Endodermal cell (in vitro differentiated cells): ENCODE measurements around the gene SMAD3. TPM values are rescaled to one million over a fixed set of nuclear protein-coding genes. Genes with fewer than 3 reads are reported as not detected.
"Not testable (repeated sequence)": the region's sequence is repeated elsewhere in the genome, so short reads cannot be mapped to it uniquely, and the experiment has no call there.

Source experiments
- DNase-seq: peaks from one replicate; pipeline ENCODE4 v3.0.0-alpha.2; 2017
- H3K27ac ChIP-seq: 2 replicates; pipeline ENCODE4 v1.5.1; 2013; ENCODE audit warnings: mild to moderate bottlenecking, low read depth, low read length, moderate library complexity
- H3K27me3 ChIP-seq: 2 replicates; pipeline ENCODE4 v1.6.1; 2013; ENCODE audit warnings: mild to moderate bottlenecking, low read length, moderate library complexity; ENCODE audit not compliant: insufficient read depth, control insufficient read depth, poor library complexity, severe bottlenecking
- H3K36me3 ChIP-seq: 2 replicates; pipeline ENCODE4 v1.7.0; 2013; ENCODE audit warnings: mild to moderate bottlenecking, low read length, moderate library complexity; ENCODE audit not compliant: control insufficient read depth, insufficient read depth
- H3K4me1 ChIP-seq: one replicate; pipeline ENCODE4 v1.7.0; 2013; ENCODE audit warnings: low read length; ENCODE audit not compliant: control insufficient read depth, insufficient read depth
- H3K4me3 ChIP-seq: 2 replicates; pipeline ENCODE4 v1.5.1; 2013; ENCODE audit warnings: mild to moderate bottlenecking, low read length, moderate library complexity
- H3K9ac ChIP-seq: 2 replicates; pipeline ENCODE4 v1.6.1; 2013; ENCODE audit warnings: mild to moderate bottlenecking, low read length, moderate library complexity; ENCODE audit not compliant: poor library complexity, severe bottlenecking; ENCODE audit errors: extremely low read depth
- H3K9me3 ChIP-seq: 2 replicates; pipeline ENCODE4 v1.6.1; 2013; ENCODE audit warnings: mild to moderate bottlenecking, low read length, moderate library complexity; ENCODE audit not compliant: control insufficient read depth
- H3K27ac Mint-ChIP-seq: 2 replicates; pipeline ENCODE4 v1.8.0; 2020; ENCODE audit warnings: mixed read lengths
- H3K27me3 Mint-ChIP-seq: 2 replicates; pipeline ENCODE4 v1.8.0; 2021; ENCODE audit warnings: mild to moderate bottlenecking, mixed read lengths; ENCODE audit not compliant: insufficient read depth
- H3K36me3 Mint-ChIP-seq: 2 replicates; pipeline ENCODE4 v1.8.0; 2020; ENCODE audit warnings: low read depth, mixed read lengths
- H3K4me1 Mint-ChIP-seq: 2 replicates; pipeline ENCODE4 v1.8.0; 2020; ENCODE audit warnings: mixed read lengths
- H3K4me3 Mint-ChIP-seq: 2 replicates; pipeline ENCODE4 v1.8.0; 2020; ENCODE audit warnings: mild to moderate bottlenecking, moderate library complexity, mixed read lengths
- H3K9me3 Mint-ChIP-seq: 2 replicates; pipeline ENCODE4 v1.8.0; 2020; ENCODE audit warnings: mild to moderate bottlenecking, mixed read lengths
- CTCF ChIP-seq: fragments of 200-600 bp; sonication (generic); conservative IDR thresholded peaks from 2 replicates; pipeline ENCODE4 v1.5.0; 2021; ENCODE audit warnings: antibody characterized with exemption, mild to moderate bottlenecking
- WGBS, 2 experiments: methylation state at CpG; one replicate each; pipeline versions ENCODE4 v1.1.5 to v1.1.7; 2013; ENCODE audit warnings: missing lambda C conversion rate in 2 of 2, mixed read lengths in 1 of 2; ENCODE audit not compliant: insufficient coverage in 1 of 2, insufficient read length in 1 of 2; 5-methylcytosine and 5-hydroxymethylcytosine counted together
- total RNA-seq, 2 donors: library from RNA; stranded (reverse); fragmentation: NEBNext Ultra II Directional in 1 of 2; extraction: Animal tissue kit (Norgen Biotek cat#: 25700) in 1 of 2; gene quantifications; 2 replicates in 1 of 2; 3 replicates in 1 of 2; pipeline ENCODE4 v1.2.1, GENCODE V29; 2021

The SMAD3 gene
- total RNA-seq, 2 donors from 2014 or later: 7.8 to 9.6 TPM

GRCh38 chr15:67120839-67121643 is 55.6 kb downstream of the SMAD3 start:
- H3K4me1 Mint-ChIP-seq: peaks cover 30% of the 10 kb centered on the region
- H3K27ac ChIP-seq: peak overlapping the region; percentile 25
- H3K4me1 ChIP-seq: peaks cover 12% of the 10 kb centered on the region
- TF ChIP-seq CTCF: no peak
- H3K27me3 Mint-ChIP-seq: peaks cover 18% of the 10 kb centered on the region
- H3K27me3 ChIP-seq: no peaks in the 10 kb centered on the region
- no peak overlapping the region for H3K9ac ChIP-seq
- DNase-seq: no peak
- WGBS, 2 experiments: 90 to 91% methylated on average over 11 to 27 of the region's 27 CpGs
- H3K27ac Mint-ChIP-seq: no peak overlapping the region
- H3K4me3 Mint-ChIP-seq: no peak overlapping the region
- no peaks in the 10 kb centered on the region for H3K36me3 ChIP-seq
- no peaks in the 10 kb centered on the region for H3K36me3 Mint-ChIP-seq
- no peak overlapping the region for H3K4me3 ChIP-seq
- no peaks in the 10 kb centered on the region for H3K9me3 ChIP-seq
- no peaks in the 10 kb centered on the region for H3K9me3 Mint-ChIP-seq

GRCh38 chr15:67121644-67122605 is 56.5 kb downstream of the SMAD3 start:
- no peaks in the 10 kb centered on the region for H3K27me3 ChIP-seq
- H3K9ac ChIP-seq: no peak overlapping the region
- H3K27ac ChIP-seq: no peak overlapping the region
- H3K9me3 Mint-ChIP-seq: no peaks in the 10 kb centered on the region
- peaks cover 19% of the 10 kb centered on the region for H3K4me1 ChIP-seq
- no peak overlapping the region for H3K4me3 Mint-ChIP-seq
- WGBS, 2 experiments: 91 to 97% methylated on average over 6 to 10 of the region's 10 CpGs
- no peaks in the 10 kb centered on the region for H3K36me3 Mint-ChIP-seq
- H3K9me3 ChIP-seq: no peaks in the 10 kb centered on the region
- no peaks in the 10 kb centered on the region for H3K36me3 ChIP-seq
- no peak overlapping the region for H3K27ac Mint-ChIP-seq
- TF ChIP-seq CTCF: no peak
- DNase-seq: no peak
- H3K4me3 ChIP-seq: no peak overlapping the region
- peaks cover 18% of the 10 kb centered on the region for H3K27me3 Mint-ChIP-seq
- peaks cover 32% of the 10 kb centered on the region for H3K4me1 Mint-ChIP-seq

GRCh38 chr15:67122816-67123215 is 57.4 kb downstream of the SMAD3 start:
- H3K27ac ChIP-seq, H3K36me3 ChIP-seq, H3K27me3 ChIP-seq, DNase-seq, H3K9me3 ChIP-seq, H3K4me3 ChIP-seq, H3K36me3 Mint-ChIP-seq, H3K9ac ChIP-seq, H3K27ac Mint-ChIP-seq, H3K9me3 Mint-ChIP-seq, H3K4me3 Mint-ChIP-seq: not testable (repeated sequence)
- Mint-ChIP-seq H3K4me1 (peaks cover 32% of the 10 kb centered on the region), H3K27me3 (peaks cover 18% of the 10 kb centered on the region)
- peaks cover 14% of the 10 kb centered on the region for H3K4me1 ChIP-seq
- WGBS, 2 experiments: 79 to 100% methylated on average over 1 to 5 of the region's 5 CpGs

GRCh38 chr15:67123291-67123690 is 57.9 kb downstream of the SMAD3 start:
- not testable (repeated sequence) for H3K9ac ChIP-seq

More at GRCh38 chr15:67123291-67123690, 57.9 kb downstream of the SMAD3 start:
- not testable (repeated sequence) for H3K36me3 Mint-ChIP-seq, H3K4me3 ChIP-seq, H3K27ac ChIP-seq, DNase-seq, H3K9me3 Mint-ChIP-seq, H3K27ac Mint-ChIP-seq, H3K36me3 ChIP-seq, H3K27me3 ChIP-seq, H3K4me3 Mint-ChIP-seq, H3K9me3 ChIP-seq
- 90 to 94% methylated on average over 6 to 8 of the region's 8 CpGs for WGBS, 2 experiments
- peaks cover 14% of the 10 kb centered on the region for H3K4me1 ChIP-seq
- H3K27me3 Mint-ChIP-seq: peaks cover 13% of the 10 kb centered on the region
- H3K4me1 Mint-ChIP-seq: peaks cover 32% of the 10 kb centered on the region
